GM12864 (cell line): ENCODE measurements around the gene LRRC71.

Experiments
- DNase-seq: peaks from one replicate; pipeline ENCODE4 v3.0.0-alpha.2; 2011; ENCODE audit warnings: low read depth
- H3K4me3 ChIP-seq: 2 replicates; pipeline ENCODE4 v1.5.1; 2011; ENCODE audit warnings: mild to moderate bottlenecking, low read depth, low read length, control low read depth
- TF ChIP-seq, protein P1 (sequence below): IDR thresholded peaks from 2 replicates; pipeline ENCODE4 v1.5.1; 2011; ENCODE audit warnings: low read depth, mild to moderate bottlenecking, moderate library complexity, low read length, control low read depth, inconsistent platforms; ENCODE audit errors: missing control alignments

The LRRC71 gene

DNA sequence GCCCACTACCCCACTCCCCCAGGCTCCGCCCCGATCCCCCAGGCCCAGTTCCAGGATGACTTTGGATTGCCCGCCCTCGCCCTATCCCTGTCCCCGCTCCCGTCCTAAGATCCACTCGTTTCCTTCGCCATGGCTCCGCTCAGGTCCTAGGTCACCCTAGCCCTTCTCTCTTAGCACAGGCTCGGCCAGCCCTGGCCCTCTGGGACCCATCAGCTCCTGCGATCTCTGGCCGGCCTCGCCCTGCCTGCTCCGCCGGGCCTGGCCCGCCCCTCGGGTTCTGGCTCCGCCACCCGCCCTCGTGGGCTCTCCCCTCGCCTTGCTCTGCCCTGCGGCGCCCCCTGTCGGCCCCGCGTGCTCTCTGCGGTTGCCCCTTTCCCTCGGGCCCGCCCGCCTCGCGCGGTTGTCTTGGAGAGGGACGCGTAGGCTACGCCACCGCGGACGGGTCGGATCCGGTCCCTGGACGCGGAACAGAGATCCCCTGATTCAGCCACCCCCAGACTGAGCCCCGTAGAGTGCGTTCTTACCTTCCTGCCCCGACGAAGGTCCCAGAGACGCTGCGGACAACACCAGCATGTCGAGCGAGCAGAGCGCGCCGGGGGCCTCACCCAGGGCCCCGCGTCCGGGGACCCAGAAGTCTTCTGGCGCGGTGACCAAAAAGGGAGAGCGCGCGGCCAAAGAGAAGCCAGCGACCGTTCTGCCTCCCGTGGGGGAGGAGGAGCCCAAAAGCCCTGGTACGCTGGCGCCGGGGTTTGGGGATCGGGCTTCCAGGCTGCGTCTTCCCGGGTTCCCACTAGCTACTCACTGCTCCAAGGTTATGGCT lies at the start of gene LRRC71:
Gene LRRC71 (plus strand): TSS at position 400 of the 820 bp plus-strand sequence. CDS start 172 bp downstream, at position 572.
- DNase-seq: no peak
- no peak within 1 kb of the TSS for H3K4me3 ChIP-seq
- TF ChIP-seq, protein P1, sequence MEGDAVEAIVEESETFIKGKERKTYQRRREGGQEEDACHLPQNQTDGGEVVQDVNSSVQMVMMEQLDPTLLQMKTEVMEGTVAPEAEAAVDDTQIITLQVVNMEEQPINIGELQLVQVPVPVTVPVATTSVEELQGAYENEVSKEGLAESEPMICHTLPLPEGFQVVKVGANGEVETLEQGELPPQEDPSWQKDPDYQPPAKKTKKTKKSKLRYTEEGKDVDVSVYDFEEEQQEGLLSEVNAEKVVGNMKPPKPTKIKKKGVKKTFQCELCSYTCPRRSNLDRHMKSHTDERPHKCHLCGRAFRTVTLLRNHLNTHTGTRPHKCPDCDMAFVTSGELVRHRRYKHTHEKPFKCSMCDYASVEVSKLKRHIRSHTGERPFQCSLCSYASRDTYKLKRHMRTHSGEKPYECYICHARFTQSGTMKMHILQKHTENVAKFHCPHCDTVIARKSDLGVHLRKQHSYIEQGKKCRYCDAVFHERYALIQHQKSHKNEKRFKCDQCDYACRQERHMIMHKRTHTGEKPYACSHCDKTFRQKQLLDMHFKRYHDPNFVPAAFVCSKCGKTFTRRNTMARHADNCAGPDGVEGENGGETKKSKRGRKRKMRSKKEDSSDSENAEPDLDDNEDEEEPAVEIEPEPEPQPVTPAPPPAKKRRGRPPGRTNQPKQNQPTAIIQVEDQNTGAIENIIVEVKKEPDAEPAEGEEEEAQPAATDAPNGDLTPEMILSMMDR: peak; percentile 45

DNA sequence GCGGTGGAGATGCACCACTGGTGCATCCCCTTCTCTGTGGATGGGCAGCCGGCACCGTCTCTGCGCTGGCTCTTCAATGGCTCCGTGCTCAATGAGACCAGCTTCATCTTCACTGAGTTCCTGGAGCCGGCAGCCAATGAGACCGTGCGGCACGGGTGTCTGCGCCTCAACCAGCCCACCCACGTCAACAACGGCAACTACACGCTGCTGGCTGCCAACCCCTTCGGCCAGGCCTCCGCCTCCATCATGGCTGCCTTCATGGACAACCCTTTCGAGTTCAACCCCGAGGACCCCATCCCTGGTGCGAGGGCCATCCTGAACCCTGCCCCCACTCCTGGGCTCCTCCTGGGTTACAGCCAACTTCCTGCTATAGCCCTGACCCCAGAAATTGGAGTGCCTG lies 46.8 kb upstream of the LRRC71 start:
- no peak overlapping the region for H3K4me3 ChIP-seq
- no peak for DNase-seq
- TF ChIP-seq, protein P1: no peak

DNA sequence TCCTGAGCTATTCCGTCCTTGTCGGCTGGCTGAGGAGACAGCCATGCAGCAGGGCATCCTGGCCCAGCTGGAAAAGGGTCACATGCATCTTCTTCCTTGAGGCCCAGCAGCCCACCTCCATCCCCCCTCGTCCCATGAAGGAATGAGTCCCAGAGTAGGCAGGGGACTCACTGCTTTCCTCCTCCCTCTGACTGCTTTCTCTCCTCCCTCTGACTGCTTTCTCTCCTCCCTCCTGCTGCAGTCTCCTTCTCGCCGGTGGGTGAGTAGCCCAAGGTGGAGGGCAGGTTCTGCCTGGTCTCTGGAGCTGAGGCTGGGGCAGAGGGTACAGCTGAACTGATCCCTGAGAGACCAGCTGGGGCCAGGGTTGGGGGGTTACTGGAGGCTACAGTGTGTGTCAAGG lies 46.3 kb upstream of the LRRC71 start:
- TF ChIP-seq, protein P1: no peak
- no peak for DNase-seq
- no peak overlapping the region for H3K4me3 ChIP-seq

DNA sequence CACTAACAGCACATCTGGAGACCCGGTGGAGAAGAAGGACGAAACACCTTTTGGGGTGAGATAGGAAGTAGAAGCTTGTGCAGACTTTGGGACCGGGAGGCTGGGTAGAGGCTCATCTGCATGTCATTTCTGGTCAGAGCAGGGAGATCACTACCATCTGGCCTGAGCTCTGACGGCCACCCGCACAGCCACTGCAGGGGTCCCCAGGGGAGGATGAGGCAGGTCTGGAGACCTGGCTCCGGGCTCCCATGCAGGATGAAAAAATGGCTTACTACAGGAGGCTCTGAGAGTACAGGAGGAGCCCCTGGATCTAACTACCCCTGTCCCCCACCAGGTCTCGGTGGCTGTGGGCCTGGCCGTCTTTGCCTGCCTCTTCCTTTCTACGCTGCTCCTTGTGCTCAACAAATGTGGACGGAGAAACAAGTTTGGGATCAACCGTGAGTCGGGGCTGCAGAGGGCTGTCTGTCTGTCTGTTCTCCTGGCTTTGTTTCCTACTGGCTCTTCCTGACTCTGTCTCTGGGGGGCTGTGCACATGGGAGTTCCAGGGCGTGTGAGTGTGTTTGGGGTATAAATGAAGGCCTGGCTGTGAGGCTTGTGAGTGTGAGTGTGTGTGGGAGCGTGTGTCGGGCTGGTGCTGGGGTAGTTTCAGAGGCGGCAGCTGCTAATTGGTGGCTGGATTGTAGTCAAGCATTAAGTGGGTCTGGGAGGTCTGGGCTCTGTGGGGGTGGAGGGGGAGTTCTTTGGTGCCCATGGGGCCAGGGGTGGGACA lies 45.7 kb upstream of the LRRC71 start:
- TF ChIP-seq, protein P1: no peak
- H3K4me3 ChIP-seq: no peak overlapping the region
- DNase-seq: no peak

DNA sequence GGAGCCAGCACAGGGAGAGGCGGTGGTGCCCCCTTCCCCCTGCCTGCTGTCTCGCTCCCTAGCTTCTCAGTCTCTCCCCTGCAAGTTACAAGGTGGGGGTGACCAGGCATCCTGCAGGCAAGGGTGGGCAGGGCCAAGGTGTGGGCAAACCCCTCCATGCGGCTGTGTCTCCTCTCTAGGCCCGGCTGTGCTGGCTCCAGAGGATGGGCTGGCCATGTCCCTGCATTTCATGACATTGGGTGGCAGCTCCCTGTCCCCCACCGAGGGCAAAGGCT lies 45.2 kb upstream of the LRRC71 start:
- no peak overlapping the region for H3K4me3 ChIP-seq
- TF ChIP-seq, protein P1: no peak

DNA sequence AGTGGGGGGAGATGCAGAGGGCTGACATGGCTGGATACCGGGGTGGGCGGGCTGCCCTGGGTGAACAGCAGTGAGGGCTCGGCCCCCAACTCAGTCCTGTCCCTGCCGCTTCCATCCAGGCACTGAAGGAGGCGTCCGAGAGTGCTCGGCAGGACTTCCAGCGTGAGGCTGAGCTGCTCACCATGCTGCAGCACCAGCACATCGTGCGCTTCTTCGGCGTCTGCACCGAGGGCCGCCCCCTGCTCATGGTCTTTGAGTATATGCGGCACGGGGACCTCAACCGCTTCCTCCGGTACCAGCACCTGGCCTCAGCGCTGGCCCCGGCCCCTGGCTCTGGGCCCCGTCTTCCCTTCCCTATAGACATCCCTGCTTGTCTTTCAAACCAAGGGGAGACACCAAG lies 44.2 kb upstream of the LRRC71 start:
- TF ChIP-seq, protein P1: no peak
- no peak for DNase-seq
- H3K4me3 ChIP-seq: no peak overlapping the region

More for the DNA sequence above, 45.2 kb upstream of the LRRC71 start:
- no peak for DNase-seq
